Nephron (organoid): Measurements from ENCODE around the gene ACD.
A peak's percentile ranks its signal among the peaks of the same experiment; 100 is the strongest.

Source experiments
- H3K27ac Mint-ChIP-seq, 3 experiments: 2 replicates each; pipeline ENCODE4 v1.8.0; 2020; ENCODE audit warnings: mixed read lengths in 3 of 3, mild to moderate bottlenecking in 2 of 3, moderate library complexity in 1 of 3
- H3K27me3 Mint-ChIP-seq: 2 replicates; pipeline ENCODE4 v1.8.0; 2021; ENCODE audit warnings: low read depth, mild to moderate bottlenecking, moderate library complexity, mixed read lengths
- H3K36me3 Mint-ChIP-seq: 2 replicates; pipeline ENCODE4 v1.8.0; 2020; ENCODE audit warnings: low read depth, mixed read lengths
- H3K4me1 Mint-ChIP-seq: 2 replicates; pipeline ENCODE4 v1.8.0; 2020; ENCODE audit warnings: mixed read lengths
- H3K4me3 Mint-ChIP-seq, 3 experiments: 2 replicates each; pipeline ENCODE4 v1.8.0; 2020; ENCODE audit warnings: mild to moderate bottlenecking in 3 of 3, mixed read lengths in 3 of 3, moderate library complexity in 2 of 3
- H3K9me3 Mint-ChIP-seq: 2 replicates; pipeline ENCODE4 v1.8.0; 2020; ENCODE audit warnings: mixed read lengths
- CTCF ChIP-seq, 3 experiments: fragments of 200-600 bp; sonication (generic); IDR thresholded peaks; one replicate each; pipeline ENCODE4 v1.5.0; 2021; ENCODE audit warnings: antibody characterized with exemption in 3 of 3; ENCODE audit not compliant: unreplicated experiment in 3 of 3

The ACD gene

GRCh38 chr16:67644038-67644437 lies 16.0 kb downstream of the ACD start:
- no peaks in the 10 kb centered on the region for H3K4me1 Mint-ChIP-seq
- TF ChIP-seq CTCF (IDR thresholded peaks at IDR 0.05; ENCODE audit: unreplicated experiment in 3 of 3): no peak
- no peak overlapping the region for H3K4me3 Mint-ChIP-seq
- H3K36me3 Mint-ChIP-seq: peaks cover 10% of the 10 kb centered on the region
- H3K9me3 Mint-ChIP-seq: no peaks in the 10 kb centered on the region
- H3K27ac Mint-ChIP-seq: no peak overlapping the region
- H3K27me3 Mint-ChIP-seq: peaks cover 34% of the 10 kb centered on the region

- no peaks in the 10 kb centered on the region for H3K4me1 Mint-ChIP-seq
- H3K36me3 Mint-ChIP-seq: peaks cover 23% of the 10 kb centered on the region
- H3K4me3 Mint-ChIP-seq: no peak overlapping the region
- no peaks in the 10 kb centered on the region for H3K9me3 Mint-ChIP-seq
- TF ChIP-seq CTCF (IDR thresholded peaks at IDR 0.05; ENCODE audit: unreplicated experiment in 3 of 3): no peak
- peaks cover 29% of the 10 kb centered on the region for H3K27me3 Mint-ChIP-seq
- H3K27ac Mint-ChIP-seq: no peak overlapping the region
Measured at GRCh38 chr16:67641779-67642708, 18.0 kb downstream of the ACD start.

- Mint-ChIP-seq H3K9me3 (no peaks in the 10 kb centered on the region), H3K4me1 (peaks cover under 1% of the 10 kb centered on the region), H3K4me3 (no peak overlapping the region), H3K36me3 (peaks cover 43% of the 10 kb centered on the region), H3K27me3 (no peaks in the 10 kb centered on the region), H3K27ac (no peak overlapping the region)
- TF ChIP-seq CTCF (IDR thresholded peaks at IDR 0.05; ENCODE audit: unreplicated experiment in 3 of 3): no peak
Measured at GRCh38 chr16:67637625-67638024, 22.4 kb downstream of the ACD start.

- H3K4me3 Mint-ChIP-seq: no peak overlapping the region
- peaks cover 6% of the 10 kb centered on the region for H3K4me1 Mint-ChIP-seq
- peaks cover 50% of the 10 kb centered on the region for H3K36me3 Mint-ChIP-seq
- no peak for TF ChIP-seq CTCF (IDR thresholded peaks at IDR 0.05; ENCODE audit: unreplicated experiment in 3 of 3)
- H3K27ac Mint-ChIP-seq: no peak overlapping the region
- H3K27me3 Mint-ChIP-seq: no peaks in the 10 kb centered on the region
- no peaks in the 10 kb centered on the region for H3K9me3 Mint-ChIP-seq
Measured at GRCh38 chr16:67636713-67637112, 23.3 kb downstream of the ACD start.

GRCh38 chr16:67632415-67633172 lies 27.5 kb downstream of the ACD start:
- Mint-ChIP-seq H3K27ac (peak overlapping the region in 2 of 3 experiments; percentile 19 to 21), H3K4me1 (peaks cover 6% of the 10 kb centered on the region), H3K36me3 (peaks cover 55% of the 10 kb centered on the region), H3K4me3 (no peak overlapping the region), H3K27me3 (no peaks in the 10 kb centered on the region), H3K9me3 (no peaks in the 10 kb centered on the region)
- TF ChIP-seq CTCF (IDR thresholded peaks at IDR 0.05; ENCODE audit: unreplicated experiment in 3 of 3): no peak
